Astrocyte of the spinal cord (primary cell): ENCODE measurements around the gene UVSSA.
A peak's percentile ranks its signal among the peaks of the same experiment; 100 is the strongest.

Experiments used
- DNase-seq: peaks from one replicate; pipeline ENCODE4 v3.0.0; 2011; ENCODE audit warnings: low read depth, low spot score
- H3K4me3 ChIP-seq: 2 replicates; pipeline ENCODE4 v1.5.1; 2011; ENCODE audit warnings: low read depth, mild to moderate bottlenecking, low read length, moderate library complexity
- CTCF ChIP-seq: IDR thresholded peaks from 2 replicates; pipeline ENCODE4 v1.5.1; 2012; ENCODE audit warnings: low read depth, mild to moderate bottlenecking, low read length, inconsistent platforms
- in situ Hi-C: cut with HindIII; loops from 2 replicates; pipeline ENCODE4 v1.10.0; 2017; ENCODE audit warnings: low sequenced_read_pairs

UVSSA gene

GRCh38 chr4:1408418-1408817, 61.4 kb downstream of the UVSSA start:
- H3K4me3 ChIP-seq = no peak overlapping the region
- no peak for TF ChIP-seq CTCF
- in situ Hi-C loops = no loop called here
- no peak for DNase-seq

GRCh38 chr4:1409079-1409478, 62.1 kb downstream of the UVSSA start:
- no peak for DNase-seq
- no peak overlapping the region for H3K4me3 ChIP-seq
- no peak for TF ChIP-seq CTCF
- in situ Hi-C loops = no loop called here

DNA sequence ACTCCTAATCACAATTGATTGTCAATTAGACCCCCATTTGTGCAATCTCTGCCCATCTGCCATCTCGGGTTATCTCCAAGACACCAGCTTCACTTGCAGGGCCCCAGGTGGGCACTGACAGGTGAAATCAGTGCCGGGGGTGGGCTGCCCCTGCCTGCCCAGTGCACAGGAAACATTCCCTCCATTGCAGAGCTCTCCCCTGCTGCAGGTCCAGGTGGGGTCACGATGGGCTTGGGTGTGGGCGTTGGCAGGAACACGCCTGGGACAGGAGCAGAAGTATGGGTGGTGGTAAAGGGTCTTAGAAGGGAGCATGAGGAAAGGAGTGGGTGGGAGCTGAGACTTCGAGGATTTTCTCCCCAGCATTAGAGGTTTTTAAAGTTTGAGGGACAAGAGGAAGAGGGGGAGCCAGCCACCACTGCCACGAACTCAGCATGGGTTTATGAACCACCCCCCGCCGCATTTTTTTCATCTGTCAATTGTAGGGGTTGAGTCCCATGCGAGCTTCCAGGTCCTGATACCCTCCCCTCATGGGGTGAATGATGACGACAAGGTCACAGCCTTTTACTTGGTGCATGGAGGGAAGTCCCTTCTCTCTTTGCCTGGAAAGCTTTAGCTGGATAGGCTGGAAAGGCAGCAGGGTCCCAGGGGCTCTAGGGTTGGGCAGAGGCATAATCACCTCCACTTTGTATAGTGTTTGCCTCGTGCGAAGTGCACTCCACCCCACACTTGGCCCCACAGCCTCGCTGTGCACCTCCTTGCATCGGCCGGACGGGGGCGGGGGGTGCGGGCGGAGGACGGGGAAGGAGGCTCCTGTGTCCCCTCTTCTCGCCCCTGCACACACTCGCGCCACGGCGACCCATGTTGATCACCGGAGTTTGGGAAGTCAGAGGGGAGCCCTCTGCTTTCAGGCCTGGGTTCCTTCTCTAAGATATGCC, 62.8 kb downstream of the UVSSA start:
- H3K4me3 ChIP-seq = no peak overlapping the region
- TF ChIP-seq CTCF = no peak
- in situ Hi-C loops = no loop called here
- DNase-seq = no peak

DNA sequence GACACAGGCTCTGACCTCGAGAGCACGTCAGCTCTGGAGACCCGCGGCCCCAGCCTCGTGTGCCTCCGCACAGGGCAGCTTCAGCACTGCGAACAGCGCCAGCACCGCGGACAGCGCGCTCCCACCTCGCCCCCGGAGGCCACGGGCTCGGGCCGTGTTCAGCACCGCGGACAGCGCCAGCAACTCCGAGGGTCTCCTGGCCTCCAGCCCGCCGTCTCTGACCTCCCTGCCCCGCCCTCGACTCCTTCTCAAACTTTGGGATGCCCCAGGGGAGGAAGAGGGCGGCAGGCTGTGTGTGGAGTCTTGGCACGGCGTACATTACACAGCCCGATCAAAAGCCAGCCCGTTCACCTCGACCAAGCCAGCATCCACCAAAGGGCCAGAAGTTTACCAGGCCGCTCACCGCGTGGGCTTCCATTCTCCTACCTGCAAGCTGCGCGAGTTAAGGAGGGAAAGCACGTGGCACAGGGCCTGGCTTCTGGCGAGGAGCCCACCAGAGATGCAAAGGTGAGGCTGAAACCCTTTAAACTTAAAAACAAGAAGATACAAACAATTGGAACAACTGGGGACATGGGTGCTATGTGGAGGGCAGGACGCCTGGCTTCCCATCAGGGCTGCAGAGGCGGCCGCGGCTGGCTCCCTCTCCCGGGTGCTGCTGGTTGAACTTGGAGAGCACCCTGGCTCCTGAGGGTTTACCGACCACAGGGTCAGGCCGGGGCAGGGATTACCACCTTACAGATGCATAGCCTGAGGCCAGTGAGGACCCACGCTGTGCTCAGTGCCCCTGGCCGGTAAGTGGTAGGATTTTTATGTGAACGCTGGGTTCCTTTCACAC, 63.7 kb downstream of the UVSSA start:
- DNase-seq = peak; percentile 25
- H3K4me3 ChIP-seq = no peak overlapping the region
- no peak for TF ChIP-seq CTCF
- in situ Hi-C loops = no loop called here

DNA sequence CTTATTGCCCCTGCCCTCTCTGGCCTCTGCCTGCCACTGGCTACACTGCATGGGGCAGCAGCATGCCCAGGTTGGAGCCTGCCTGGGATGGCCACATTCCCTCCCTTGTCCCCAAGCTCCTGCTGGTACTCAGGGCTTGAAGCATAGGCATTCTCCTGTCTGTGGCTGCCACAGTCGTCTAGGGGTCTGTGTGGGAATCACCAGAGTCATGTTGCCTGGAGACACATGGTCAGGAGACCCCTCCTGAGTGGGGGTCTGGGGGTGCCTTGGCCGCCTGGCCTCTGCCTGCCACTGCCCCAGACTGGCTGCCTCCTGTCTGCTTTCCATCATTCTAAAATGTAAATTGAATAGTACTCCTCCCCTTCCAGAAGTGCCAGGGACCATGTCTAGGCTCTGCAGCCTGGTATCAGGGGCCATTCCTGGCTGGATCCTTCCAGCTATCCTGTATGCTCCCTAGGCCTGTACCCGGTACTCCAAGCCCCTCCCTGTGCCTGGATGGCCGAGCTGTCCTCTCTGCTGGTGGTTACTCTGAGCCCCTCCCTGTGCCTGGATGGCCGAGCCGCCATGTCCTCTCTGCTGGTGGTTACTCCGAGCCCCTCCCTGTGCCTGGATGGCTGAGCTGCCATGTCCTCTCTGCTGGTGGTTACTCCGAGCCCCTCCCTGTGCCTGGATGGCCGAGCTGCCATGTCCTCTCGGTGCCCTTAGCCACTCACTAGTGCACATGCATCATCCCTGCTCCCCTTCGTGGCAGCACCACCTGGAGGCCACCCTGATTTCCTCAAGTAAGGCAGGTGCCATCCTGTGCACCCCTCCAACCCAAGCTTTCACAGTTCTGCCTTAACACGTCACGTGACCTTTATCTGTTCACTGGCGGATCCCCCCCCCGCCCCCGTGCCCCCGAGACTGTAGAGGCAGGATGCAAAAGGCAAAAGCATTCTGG, 64.7 kb downstream of the UVSSA start:
- DNase-seq = no peak
- TF ChIP-seq CTCF = no peak
- no peak overlapping the region for H3K4me3 ChIP-seq
- in situ Hi-C loops = no loop called here
